A549 (cell line): ENCODE data around the gene GALNT16.

ENCODE experiments used
- EP300 ChIP-seq, 2 experiments: fragments of >200 bp; sonication (Bioruptor Twin); formaldehyde crosslinking; IDR thresholded peaks; 2 replicates in 1 of 2; 3 replicates in 1 of 2; pipeline ENCODE4 v1.6.1; 2016 to 2017
- HOXB5 ChIP-seq: fragments of 250-450 bp; sonication (Bioruptor Pico); IDR thresholded peaks from 2 replicates; pipeline ENCODE4 v1.5.0; 2020; ENCODE audit warnings: mild to moderate bottlenecking, moderate library complexity
- POLR2A ChIP-seq: IDR thresholded peaks from 2 replicates; pipeline ENCODE4 v1.6.1; 2012; ENCODE audit warnings: mild to moderate bottlenecking, low read length
- RAD21 ChIP-seq, 2 experiments: fragments of >200 bp in 1 of 2; sonication (Bioruptor Twin) in 1 of 2; formaldehyde crosslinking in 1 of 2; IDR thresholded peaks in 1 of 2; conservative IDR thresholded peaks in 1 of 2; 2 replicates in 1 of 2; 3 replicates in 1 of 2; pipeline ENCODE4 v1.6.1; 2012 to 2018; ENCODE audit warnings: inconsistent platforms in 1 of 2
- SMC3 ChIP-seq: fragments of >200 bp; sonication (Bioruptor Twin); formaldehyde crosslinking; IDR thresholded peaks from 3 replicates; pipeline ENCODE4 v1.6.1; 2018; ENCODE audit warnings: inconsistent platforms
- TF ChIP-seq, protein P1 (sequence below): IDR thresholded peaks from 2 replicates; pipeline ENCODE4 v1.6.1; 2012

DNA sequence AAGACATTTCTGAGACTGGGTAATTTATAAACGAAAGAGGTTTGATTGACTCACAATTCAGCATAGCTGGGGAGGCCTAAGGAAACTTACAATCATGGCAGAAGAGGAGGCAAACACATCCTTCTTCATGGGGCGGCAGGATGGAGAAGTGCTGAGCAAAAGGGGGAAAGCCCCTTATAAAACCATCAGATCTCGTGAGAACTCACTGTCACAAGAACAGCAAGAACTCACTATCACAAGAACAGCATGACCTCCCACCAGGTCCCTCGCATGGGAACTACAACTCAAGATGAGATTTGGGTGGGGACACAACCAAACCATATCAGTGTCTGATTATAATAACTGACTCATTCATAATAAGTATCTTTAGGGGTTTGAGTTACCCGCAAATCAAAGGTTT lies 144.9 kb downstream of the GALNT16 start:
- TF ChIP-seq HOXB5 (CRISPR knock-in tag): no peak
- no peak for TF ChIP-seq POLR2A
- TF ChIP-seq, protein P1, sequence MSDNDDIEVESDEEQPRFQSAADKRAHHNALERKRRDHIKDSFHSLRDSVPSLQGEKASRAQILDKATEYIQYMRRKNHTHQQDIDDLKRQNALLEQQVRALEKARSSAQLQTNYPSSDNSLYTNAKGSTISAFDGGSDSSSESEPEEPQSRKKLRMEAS: no peak
- TF ChIP-seq SMC3: no peak
- no peak for TF ChIP-seq RAD21 (conservative IDR thresholded peaks at IDR 0.05 in 1 of 2, IDR thresholded peaks at IDR 0.05 in 1 of 2)
- no peak for TF ChIP-seq EP300 (IDR thresholded peaks at IDR 0.05)
